ENCODE measurements around the gene LSR. TPM values are rescaled to one million over a fixed set of nuclear protein-coding genes. Genes with fewer than 3 reads are reported as not detected.

LSR gene
- total RNA-seq, 6 experiments from 2014 or later, result 96.6 to 138 (median 112) TPM

DNA sequence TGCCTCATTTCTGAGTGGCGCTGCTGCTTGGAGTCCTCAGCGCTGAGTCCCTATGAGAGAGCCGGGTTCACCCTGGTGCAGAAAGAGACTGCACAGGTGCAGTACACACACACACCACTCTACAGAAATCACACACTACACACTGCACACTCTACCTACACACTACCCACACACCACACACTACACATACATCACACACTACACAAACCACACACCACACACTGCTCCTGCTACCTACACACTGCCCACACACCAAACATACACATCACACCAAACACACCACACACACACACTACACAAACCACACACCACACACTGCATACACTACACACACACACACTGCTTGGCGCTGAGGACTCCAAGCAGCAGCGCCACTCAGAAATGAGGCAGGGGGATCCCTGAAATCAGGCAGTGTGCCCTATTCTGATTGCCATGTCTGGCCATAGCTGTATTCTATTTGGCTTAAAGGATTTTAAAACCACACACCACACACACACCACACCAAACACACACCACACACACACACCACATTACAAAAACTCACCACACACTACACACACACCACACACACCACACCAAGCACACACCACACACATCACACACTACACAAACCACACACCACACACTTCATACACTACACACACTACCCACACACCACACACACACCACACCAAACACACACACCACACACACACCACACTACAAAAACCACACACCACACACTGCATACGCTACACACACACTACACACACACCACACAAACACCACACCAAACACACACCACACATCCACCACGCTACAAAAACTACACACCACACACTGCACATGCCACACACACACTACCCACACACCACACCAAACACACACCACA lies 48.1 kb downstream of the LSR start:
- no peaks in the 10 kb centered on the region for H3K4me1 ChIP-seq
- H3K27me3 ChIP-seq, result no peaks in the 10 kb centered on the region
- intact Hi-C loops (cut with DNase I), result no loop called here
- no peak for TF ChIP-seq POLR2A (IDR thresholded peaks at IDR 0.05)
- TF ChIP-seq, protein P1, sequence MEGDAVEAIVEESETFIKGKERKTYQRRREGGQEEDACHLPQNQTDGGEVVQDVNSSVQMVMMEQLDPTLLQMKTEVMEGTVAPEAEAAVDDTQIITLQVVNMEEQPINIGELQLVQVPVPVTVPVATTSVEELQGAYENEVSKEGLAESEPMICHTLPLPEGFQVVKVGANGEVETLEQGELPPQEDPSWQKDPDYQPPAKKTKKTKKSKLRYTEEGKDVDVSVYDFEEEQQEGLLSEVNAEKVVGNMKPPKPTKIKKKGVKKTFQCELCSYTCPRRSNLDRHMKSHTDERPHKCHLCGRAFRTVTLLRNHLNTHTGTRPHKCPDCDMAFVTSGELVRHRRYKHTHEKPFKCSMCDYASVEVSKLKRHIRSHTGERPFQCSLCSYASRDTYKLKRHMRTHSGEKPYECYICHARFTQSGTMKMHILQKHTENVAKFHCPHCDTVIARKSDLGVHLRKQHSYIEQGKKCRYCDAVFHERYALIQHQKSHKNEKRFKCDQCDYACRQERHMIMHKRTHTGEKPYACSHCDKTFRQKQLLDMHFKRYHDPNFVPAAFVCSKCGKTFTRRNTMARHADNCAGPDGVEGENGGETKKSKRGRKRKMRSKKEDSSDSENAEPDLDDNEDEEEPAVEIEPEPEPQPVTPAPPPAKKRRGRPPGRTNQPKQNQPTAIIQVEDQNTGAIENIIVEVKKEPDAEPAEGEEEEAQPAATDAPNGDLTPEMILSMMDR (IDR thresholded peaks at IDR 0.05), result no peak
- no peak overlapping the region for H3K4me3 ChIP-seq
- 83% methylated on average over 6 of the region's 7 CpGs for WGBS (ENCODE audit: insufficient coverage, low coverage, low lambda C conversion rate, missing lambda C conversion rate)
- no peaks in the 10 kb centered on the region for H3K9me3 ChIP-seq
- no peaks in the 10 kb centered on the region for H3K36me3 ChIP-seq
- DNase-seq, result no peak
- no peak for ATAC-seq
- no peak overlapping the region for H3K27ac ChIP-seq

DNA sequence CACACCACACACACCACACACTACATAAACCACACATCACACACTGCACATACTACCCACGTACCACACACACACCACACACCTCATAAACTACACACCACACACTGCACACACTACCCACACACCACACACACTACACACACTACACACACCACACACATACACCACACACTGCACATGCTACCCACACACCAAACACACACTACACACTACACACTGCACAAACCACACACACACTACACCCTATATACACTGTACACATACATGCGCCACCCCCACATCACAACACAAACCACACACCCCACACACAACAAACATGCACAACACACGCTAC lies 48.7 kb downstream of the LSR start:
- intact Hi-C loops (cut with DNase I), result no loop called here
- no peak for ATAC-seq
- TF ChIP-seq, protein P1 (IDR thresholded peaks at IDR 0.05), result no peak
- TF ChIP-seq POLR2A (IDR thresholded peaks at IDR 0.05), result no peak
- H3K9me3 ChIP-seq, result no peaks in the 10 kb centered on the region
- WGBS (ENCODE audit: insufficient coverage, low coverage, low lambda C conversion rate, missing lambda C conversion rate), result 94% methylated on average over 3 of the region's 3 CpGs
- no peaks in the 10 kb centered on the region for H3K36me3 ChIP-seq
- H3K27ac ChIP-seq, result no peak overlapping the region
- H3K4me3 ChIP-seq, result no peak overlapping the region
- no peak for DNase-seq
- no peaks in the 10 kb centered on the region for H3K4me1 ChIP-seq
- no peaks in the 10 kb centered on the region for H3K27me3 ChIP-seq

DNA sequence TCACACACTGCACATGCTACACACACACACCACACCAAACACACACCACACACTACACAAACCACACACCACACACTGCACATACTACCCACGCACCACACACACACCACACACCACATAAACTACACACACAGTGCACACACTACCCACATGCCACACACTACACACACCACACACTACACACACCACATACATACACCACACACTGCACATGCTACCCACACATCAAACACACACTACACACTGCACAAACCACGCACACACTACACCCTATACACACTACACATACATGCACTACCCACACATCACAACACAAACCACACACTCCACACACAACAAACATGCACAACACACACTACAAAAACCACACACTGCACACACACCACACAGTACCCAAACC lies 49.1 kb downstream of the LSR start:
- no peaks in the 10 kb centered on the region for H3K27me3 ChIP-seq
- no peaks in the 10 kb centered on the region for H3K4me1 ChIP-seq
- no peak overlapping the region for H3K27ac ChIP-seq
- 90% methylated on average over 2 of the region's 2 CpGs for WGBS (ENCODE audit: insufficient coverage, low coverage, low lambda C conversion rate, missing lambda C conversion rate)
- no peak for DNase-seq
- H3K36me3 ChIP-seq, result no peaks in the 10 kb centered on the region
- intact Hi-C loops (cut with DNase I), result no loop called here
- H3K4me3 ChIP-seq, result no peak overlapping the region
- TF ChIP-seq, protein P1 (IDR thresholded peaks at IDR 0.05), result no peak
- TF ChIP-seq POLR2A (IDR thresholded peaks at IDR 0.05), result no peak
- no peak for ATAC-seq
- H3K9me3 ChIP-seq, result no peaks in the 10 kb centered on the region

DNA sequence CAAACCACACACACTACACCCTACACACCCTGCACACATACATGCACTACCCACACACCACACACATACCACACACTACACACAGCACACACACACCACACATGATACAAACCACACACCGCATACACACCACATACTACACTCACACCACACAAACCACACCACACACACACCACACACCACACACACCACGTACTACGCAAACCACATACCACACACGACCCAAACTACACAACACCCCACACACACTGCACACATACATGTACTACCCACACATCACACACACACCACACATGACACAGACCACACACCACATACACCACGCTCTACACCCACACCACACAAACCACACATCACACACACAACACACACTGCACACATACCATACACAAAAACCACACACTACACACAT lies 49.8 kb downstream of the LSR start:
- ATAC-seq (no peak), DNase-seq (no peak)
- Histone ChIP-seq H3K27ac (no peak overlapping the region), H3K36me3 (no peaks in the 10 kb centered on the region), H3K4me3 (no peak overlapping the region), H3K27me3 (no peaks in the 10 kb centered on the region), H3K9me3 (no peaks in the 10 kb centered on the region), H3K4me1 (no peaks in the 10 kb centered on the region)
- intact Hi-C loops (cut with DNase I), result no loop called here
- 86% methylated on average over 5 of the region's 5 CpGs for WGBS (ENCODE audit: insufficient coverage, low coverage, low lambda C conversion rate, missing lambda C conversion rate)
- TF ChIP-seq POLR2A (IDR thresholded peaks at IDR 0.05), result no peak
- TF ChIP-seq, protein P1 (IDR thresholded peaks at IDR 0.05), result no peak
